Sigmoid colon (tissue), 7 donors: ENCODE data around the gene HCFC2. TPM values are rescaled to one million over a fixed set of nuclear protein-coding genes. Genes with fewer than 3 reads are reported as not detected.
A peak's percentile ranks its signal among the peaks of the same experiment; 100 is the strongest.

Experiments used
- DNase-seq: peaks from one replicate; pipeline ENCODE4 v3.0.0-alpha.2; 2019
- H3K27ac ChIP-seq, 4 donors: fragments of 200-600 bp; sonication (generic); one replicate each; pipeline ENCODE4 v1.5.1; 2016 to 2019; ENCODE audit warnings: mild to moderate bottlenecking in 1 of 4
- H3K27me3 ChIP-seq, 3 donors: fragments of 200-600 bp; sonication (generic); one replicate each; pipeline ENCODE4 v1.5.1; 2019; ENCODE audit warnings: mild to moderate bottlenecking in 1 of 3
- H3K36me3 ChIP-seq, 4 donors: fragments of 200-600 bp; sonication (generic); one replicate each; pipeline ENCODE4 v1.5.1; 2016 to 2019
- H3K4me1 ChIP-seq, 4 donors: fragments of 200-600 bp; sonication (generic); one replicate each; pipeline ENCODE4 v1.5.1; 2017 to 2019
- H3K4me3 ChIP-seq, 4 donors: fragments of 200-600 bp; sonication (generic); one replicate each; pipeline ENCODE4 v1.5.1; 2017 to 2019; ENCODE audit warnings: mild to moderate bottlenecking in 2 of 4, moderate library complexity in 1 of 4
- H3K9me3 ChIP-seq, 4 donors: fragments of 200-600 bp in 3 of 4; sonication (generic) in 3 of 4; one replicate each; pipeline versions ENCODE4 v1.5.1 to v1.6.1; 2013 to 2019
- CTCF ChIP-seq, 4 experiments: fragments of 450-650 bp in 3 of 4; fragments of 200-600 bp in 1 of 4; IDR thresholded peaks; one replicate each; pipeline ENCODE4 v1.5.1; 2016 to 2019; ENCODE audit warnings: antibody characterized with exemption in 4 of 4, mild to moderate bottlenecking in 3 of 4, moderate library complexity in 2 of 4
- EP300 ChIP-seq, 4 donors: sonication (generic); formaldehyde crosslinking; IDR thresholded peaks; one replicate each; pipeline ENCODE4 v1.6.1; 2017; ENCODE audit warnings: antibody characterized with exemption in 4 of 4
- POLR2A ChIP-seq, 2 donors: fragments of 450-650 bp; IDR thresholded peaks; one replicate each; pipeline ENCODE4 v1.6.1; 2016; ENCODE audit warnings: antibody characterized with exemption in 2 of 2, mild to moderate bottlenecking in 2 of 2, moderate library complexity in 2 of 2
- POLR2AphosphoS5 ChIP-seq, 4 donors: sonication (generic); formaldehyde crosslinking; IDR thresholded peaks; one replicate each; pipeline ENCODE4 v1.6.1; 2017; ENCODE audit warnings: antibody characterized with exemption in 4 of 4
- WGBS, 2 donors: extraction: QIAGEN DNeasy Blood & Tissue Kit; methylation state at CpG; one replicate each; pipeline ENCODE4 v1.1.7; 2013; 5-methylcytosine and 5-hydroxymethylcytosine counted together
- intact Hi-C: fragments of 100-400 bp; cut with DNase I; formaldehyde crosslinking; loops from one replicate; pipeline ENCODE4 v1.15.1; 2023
- polyA plus RNA-seq, 3 donors: library from polyadenylated mRNA; stranded (reverse); fragments of 200-250 nt; gene quantifications; one replicate each; pipeline ENCODE4 v1.2.3, GENCODE V29; 2013
- total RNA-seq, 4 donors: library from RNA; depleted of rRNA; stranded (reverse); fragments of >200 nt; gene quantifications; one replicate each; pipeline ENCODE4 v1.1.0, GENCODE V29; 2016
- donor health status: healthy with polysubstance abuse.
- donor health status: Bipolar disorder and iron deficiency.
- donor health status: healthy.

HCFC2 gene
- total and polyA plus RNA-seq, 7 donors, result 4.9 to 53.6 (median 35.7) TPM

GRCh38 chr12:104064842-104065427 is 604 bp downstream of the HCFC2 start:
- Histone ChIP-seq H3K4me1 (peaks cover 0 to 52% (median 40%) of the 10 kb centered on the region in 4 donors), H3K27me3 (no peaks in the 10 kb centered on the region), H3K36me3 (peaks cover 0 to 33% (median 5%) of the 10 kb centered on the region in 4 donors), H3K9me3 (no peaks in the 10 kb centered on the region), H3K4me3 (peak overlapping the region; percentile 79 to 94 (median 88)), H3K27ac (peak overlapping the region; percentile 88 to 96 (median 92))
- WGBS, 2 donors, result 1% methylated on average over 41 of the region's 41 CpGs
- TF ChIP-seq POLR2AphosphoS5 (IDR thresholded peaks at IDR 0.05), result peak in 1 of 4 donors; percentile 9
- no peak for TF ChIP-seq POLR2A (IDR thresholded peaks at IDR 0.05)
- DNase-seq, result peak; percentile 66
- intact Hi-C loops, result loop anchor here (2.0 kb wide), 1 partner anchor 100 kb away; the partner anchor contains the start of gene TDG

GRCh38 chr12:104072099-104072498 is 7.8 kb downstream of the HCFC2 start:
- Histone ChIP-seq H3K4me1 (peaks cover 0 to 36% (median 17%) of the 10 kb centered on the region in 4 donors), H3K4me3 (no peak overlapping the region), H3K9me3 (no peaks in the 10 kb centered on the region), H3K36me3 (peaks cover 5 to 68% (median 12%) of the 10 kb centered on the region in 4 donors), H3K27ac (peak overlapping the region in 1 of 4 donors; percentile 16), H3K27me3 (no peaks in the 10 kb centered on the region)
- DNase-seq, result no peak
- WGBS, 2 donors, result 93% methylated on average over 2 of the region's 2 CpGs
- TF ChIP-seq POLR2A (IDR thresholded peaks at IDR 0.05) (no peak), POLR2AphosphoS5 (IDR thresholded peaks at IDR 0.05) (no peak), EP300 (IDR thresholded peaks at IDR 0.05) (no peak), CTCF (IDR thresholded peaks at IDR 0.05) (no peak)
- intact Hi-C loops, result no loop called here

GRCh38 chr12:104073699-104074098 is 9.4 kb downstream of the HCFC2 start:
- peaks cover 5 to 62% (median 10%) of the 10 kb centered on the region in 4 donors for H3K36me3 ChIP-seq
- 91 to 100% methylated on average over 1 of the region's 1 CpG for WGBS, 2 donors

GRCh38 chr12:104079024-104079423 is 14.7 kb downstream of the HCFC2 start:
- DNase-seq, result no peak
- Histone ChIP-seq H3K4me1 (peaks cover 0 to 11% (median 2%) of the 10 kb centered on the region in 4 donors), H3K9me3 (no peaks in the 10 kb centered on the region), H3K27me3 (no peaks in the 10 kb centered on the region), H3K36me3 (peaks cover 0 to 61% (median 16%) of the 10 kb centered on the region in 4 donors), H3K4me3 (no peak overlapping the region), H3K27ac (no peak overlapping the region)
- 98% methylated on average over 1 of the region's 1 CpG for WGBS, 2 donors
- intact Hi-C loops, result no loop called here
- no peak for TF ChIP-seq POLR2A (IDR thresholded peaks at IDR 0.05)
- TF ChIP-seq CTCF (IDR thresholded peaks at IDR 0.05), result no peak
- TF ChIP-seq POLR2AphosphoS5 (IDR thresholded peaks at IDR 0.05), result no peak
- TF ChIP-seq EP300 (IDR thresholded peaks at IDR 0.05), result no peak

More at GRCh38 chr12:104073699-104074098, 9.4 kb downstream of the HCFC2 start:
- intact Hi-C loops, result no loop called here
- no peak for DNase-seq
- Histone ChIP-seq H3K4me3 (no peak overlapping the region), H3K27ac (no peak overlapping the region), H3K27me3 (no peaks in the 10 kb centered on the region), H3K4me1 (peaks cover 0 to 20% (median 4%) of the 10 kb centered on the region in 4 donors), H3K9me3 (no peaks in the 10 kb centered on the region)
- TF ChIP-seq POLR2A (IDR thresholded peaks at IDR 0.05) (no peak), POLR2AphosphoS5 (IDR thresholded peaks at IDR 0.05) (no peak), CTCF (IDR thresholded peaks at IDR 0.05) (no peak), EP300 (IDR thresholded peaks at IDR 0.05) (no peak)

- WGBS, 2 donors, result 85 to 87% methylated on average over 1 of the region's 1 CpG
- TF ChIP-seq POLR2AphosphoS5 (IDR thresholded peaks at IDR 0.05) (no peak), CTCF (IDR thresholded peaks at IDR 0.05) (no peak), EP300 (IDR thresholded peaks at IDR 0.05) (no peak), POLR2A (IDR thresholded peaks at IDR 0.05) (no peak)
- peaks cover 0 to 72% (median 16%) of the 10 kb centered on the region in 4 donors for H3K36me3 ChIP-seq
- peaks cover 0 to 11% (median 2%) of the 10 kb centered on the region in 4 donors for H3K4me1 ChIP-seq
- H3K4me3 ChIP-seq, result no peak overlapping the region
- DNase-seq, result no peak
- intact Hi-C loops, result no loop called here
- H3K9me3 ChIP-seq, result no peaks in the 10 kb centered on the region
- H3K27me3 ChIP-seq, result no peaks in the 10 kb centered on the region
- H3K27ac ChIP-seq, result no peak overlapping the region
Measured at GRCh38 chr12:104080764-104081163, 16.4 kb downstream of the HCFC2 start.
